Measurements from ENCODE around the gene ZNF692.

GRCh38 chr1:248901578-248901977 lies 42.7 kb upstream of the ZNF692 start:
- no peak for TF ChIP-seq PRMT3 (CRISPR knock-in tag; IDR thresholded peaks at IDR 0.05; ENCODE audit: borderline replicate concordance, low read depth)
- no peak for TF ChIP-seq MXD1 (CRISPR knock-in tag; IDR thresholded peaks at IDR 0.05)
- TF ChIP-seq PCBP2 (optimal IDR thresholded peaks at IDR 0.05; ENCODE audit: low read depth, low read length, poor library complexity, severe bottlenecking), result no peak

Data from HepG2 (cell line).